Coronary artery (tissue), 2 donors: ENCODE data around the gene PLA2G3.
A peak's percentile ranks its signal among the peaks of the same experiment; 100 is the strongest.
"Not testable (repeated sequence)": the region's sequence is repeated elsewhere in the genome, so short reads cannot be mapped to it uniquely, and the experiment has no call there.

Experiments used
- DNase-seq: peaks from one replicate; pipeline ENCODE4 v3.0.0-alpha.2; 2017; ENCODE audit warnings: low spot score
- H3K27ac ChIP-seq, 2 donors: fragments of 200-600 bp; sonication (generic); one replicate each; pipeline ENCODE4 v1.5.1; 2016 to 2019
- H3K4me3 ChIP-seq: fragments of 200-600 bp; sonication (generic); 2 replicates; pipeline ENCODE4 v1.5.1; 2016; ENCODE audit warnings: mild to moderate bottlenecking, moderate library complexity
- CTCF ChIP-seq: fragments of 200-600 bp; sonication (generic); IDR thresholded peaks from one replicate; pipeline ENCODE4 v1.5.1; 2019; ENCODE audit warnings: antibody characterized with exemption

The PLA2G3 gene

GRCh38 chr22:31120230-31120629, 20.1 kb downstream of the PLA2G3 start:
- H3K4me3 ChIP-seq: no peak overlapping the region
- no peak overlapping the region for H3K27ac ChIP-seq
- no peak for DNase-seq
- TF ChIP-seq CTCF: no peak

GRCh38 chr22:31119026-31119717, 21.1 kb downstream of the PLA2G3 start:
- Histone ChIP-seq H3K27ac (no peak overlapping the region), H3K4me3 (no peak overlapping the region)
- no peak for DNase-seq
- TF ChIP-seq CTCF: no peak

DNA sequence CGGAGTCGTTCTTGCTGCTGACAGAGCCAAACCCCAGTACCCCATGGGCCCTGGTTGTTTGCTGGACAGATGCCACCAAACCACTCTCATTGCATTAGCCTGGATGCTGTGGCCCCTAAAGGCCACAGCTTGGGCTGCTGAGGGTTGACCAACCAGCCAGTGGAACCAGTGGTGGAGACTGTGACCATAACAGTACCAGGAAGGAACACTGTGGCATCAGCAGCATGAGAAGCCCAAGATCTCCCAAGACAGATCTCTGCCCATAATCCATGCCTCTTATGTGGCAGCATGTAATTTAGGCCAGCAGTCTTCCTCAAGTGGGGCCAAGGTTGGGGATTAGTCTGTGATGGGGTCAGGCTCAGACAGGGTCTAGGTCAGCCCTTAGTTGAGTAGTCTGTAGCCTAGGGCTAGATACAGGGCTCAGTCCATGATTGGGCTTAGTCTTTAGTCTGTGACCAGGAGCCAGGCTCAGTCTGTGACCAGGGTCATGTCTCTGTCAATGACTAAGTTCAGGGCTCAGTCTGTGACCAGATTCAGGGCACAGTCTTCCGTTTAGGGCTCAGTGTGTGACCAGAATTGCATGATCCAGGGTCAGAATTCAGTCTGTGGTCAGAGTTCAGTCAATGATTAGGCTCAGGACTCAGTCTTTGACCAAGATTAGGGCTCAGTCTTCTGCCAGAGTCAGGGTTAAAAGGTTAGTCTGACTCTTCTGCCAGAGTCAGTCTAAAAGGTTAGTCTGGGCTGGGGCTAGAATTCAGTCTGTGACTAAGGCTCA, 22.1 kb downstream of the PLA2G3 start:
- no peak for TF ChIP-seq CTCF
- no peak overlapping the region for H3K27ac ChIP-seq
- H3K4me3 ChIP-seq: no peak overlapping the region
- DNase-seq: no peak

- H3K27ac ChIP-seq, DNase-seq, H3K4me3 ChIP-seq: not testable (repeated sequence)
Measured at GRCh38 chr22:31112547-31113091, 27.7 kb downstream of the PLA2G3 start.

GRCh38 chr22:31107894-31108218, 32.5 kb downstream of the PLA2G3 start:
- DNase-seq: no peak
- no peak for TF ChIP-seq CTCF
- peak overlapping the region; percentile 59 to 87 for H3K27ac ChIP-seq
- H3K4me3 ChIP-seq: peak overlapping the region; percentile 97

GRCh38 chr22:31107178-31107893, 33.0 kb downstream of the PLA2G3 start, which contains the start of gene SELENOM:
Gene SELENOM, minus strand, starts transcription at chr22:31107568. Its CDS starts 63 bp downstream, at chr22:31107505.
- TF ChIP-seq CTCF: peak; percentile 91
- DNase-seq: peak; percentile 99
- H3K4me3 ChIP-seq: peak within 1 kb of the TSS; percentile 97
- peak within 1 kb of the TSS; percentile 98 to 99 for H3K27ac ChIP-seq

DNA sequence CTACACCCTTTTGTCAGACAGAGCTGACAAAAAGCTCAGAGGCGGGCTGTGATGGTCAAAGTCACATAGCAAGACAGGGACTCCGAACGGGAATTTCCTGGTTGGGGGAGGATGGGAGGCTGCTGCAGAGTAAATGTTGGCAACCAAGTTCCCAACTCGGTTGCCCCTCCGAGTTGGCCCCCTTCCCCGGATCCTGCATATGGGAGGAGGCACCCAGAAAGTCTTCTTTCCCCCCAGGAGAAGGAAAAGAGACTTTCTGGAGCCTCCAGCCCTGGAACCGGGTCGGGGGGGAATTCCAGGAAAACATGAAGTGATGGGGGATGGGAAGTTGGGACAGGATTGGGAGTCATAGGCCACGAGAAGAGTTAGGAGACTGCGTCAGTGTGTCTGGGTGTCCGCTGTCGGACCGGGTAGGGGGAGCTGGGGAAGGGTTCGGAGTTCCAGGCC, 33.6 kb downstream of the PLA2G3 start:
- no peak for TF ChIP-seq CTCF
- H3K27ac ChIP-seq: peak overlapping the region; percentile 98 to 99
- DNase-seq: peak; percentile 84
- H3K4me3 ChIP-seq: peak overlapping the region; percentile 97
